Glomerular visceral epithelial cell (primary cell): ENCODE measurements around the gene FAM162A.

Experiments
- DNase-seq: peaks from one replicate; pipeline ENCODE4 v3.0.0-alpha.2; 2016; ENCODE audit errors: extremely low spot score

Gene FAM162A

DNA sequence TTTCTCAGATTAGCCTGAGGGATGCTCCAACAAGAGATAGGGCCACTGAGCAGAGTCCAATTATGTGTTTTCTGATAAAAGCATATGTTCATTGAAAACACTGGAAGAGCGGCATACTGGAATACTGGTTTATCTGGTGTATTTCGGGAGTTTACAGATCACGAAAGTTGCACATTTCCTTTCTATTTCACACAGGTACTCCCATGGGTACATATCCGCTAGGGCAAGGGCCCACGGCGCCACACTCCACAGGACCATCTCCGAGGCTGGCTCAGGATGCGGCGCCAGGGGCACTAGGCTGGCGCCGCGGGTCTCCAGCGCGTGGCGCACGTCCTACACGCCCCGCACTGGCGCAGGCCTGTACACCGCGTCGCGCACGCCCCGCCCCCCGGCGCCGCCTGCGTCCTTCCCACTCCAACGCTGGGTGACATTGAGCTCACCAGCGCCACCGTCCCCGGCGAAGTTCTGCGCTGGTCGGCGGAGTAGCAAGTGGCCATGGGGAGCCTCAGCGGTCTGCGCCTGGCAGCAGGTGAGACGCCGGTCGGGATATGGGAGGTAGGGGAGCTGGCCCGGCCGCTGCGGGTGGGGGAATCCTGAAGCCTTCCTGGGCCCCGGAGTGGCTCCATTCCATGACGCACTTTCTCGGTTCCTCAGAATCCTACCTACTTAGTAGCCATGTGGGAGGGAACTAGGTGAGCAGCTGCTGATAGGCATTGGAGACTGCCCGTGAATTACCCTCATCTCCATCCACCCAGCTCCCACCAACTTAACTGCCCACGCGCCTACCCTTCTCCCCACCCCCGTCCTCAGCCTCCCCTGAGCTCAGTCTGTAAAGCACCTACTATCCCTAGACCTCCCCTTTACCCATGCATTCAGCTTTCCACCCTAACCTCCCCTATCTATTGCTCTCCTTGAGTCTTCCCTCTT is at the start of gene FAM162A:
Gene FAM162A (plus strand): TSS at position 412 of the 927 bp plus-strand sequence. CDS start 84 bp downstream, at position 496.
- peak; percentile 90 for DNase-seq

DNA sequence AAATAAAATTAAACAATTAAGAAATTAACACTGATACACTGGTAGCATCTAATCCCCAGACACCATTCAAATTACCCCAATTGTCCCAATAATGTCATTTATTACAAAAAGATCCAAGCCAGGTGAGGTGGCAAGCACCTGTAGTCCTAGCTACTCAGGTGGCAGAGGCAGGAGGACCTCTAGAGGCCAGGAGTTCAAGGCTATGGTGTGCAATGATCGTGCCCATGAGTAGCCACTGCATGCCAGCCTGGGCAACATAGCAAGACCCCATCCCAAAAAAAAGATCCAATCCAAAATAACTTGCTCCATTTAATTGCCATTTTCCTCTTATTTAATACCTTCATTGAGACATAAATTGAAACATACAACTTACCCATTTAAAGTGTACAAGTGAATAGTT is 41.2 kb upstream of the FAM162A start:
- no peak for DNase-seq

- DNase-seq, result no peak
These were observed 40.3 kb upstream of the FAM162A start for GRCh38 chr3:122343654-122344053.

- no peak for DNase-seq
These were observed 34.8 kb upstream of the FAM162A start for GRCh38 chr3:122349171-122349570.

DNA sequence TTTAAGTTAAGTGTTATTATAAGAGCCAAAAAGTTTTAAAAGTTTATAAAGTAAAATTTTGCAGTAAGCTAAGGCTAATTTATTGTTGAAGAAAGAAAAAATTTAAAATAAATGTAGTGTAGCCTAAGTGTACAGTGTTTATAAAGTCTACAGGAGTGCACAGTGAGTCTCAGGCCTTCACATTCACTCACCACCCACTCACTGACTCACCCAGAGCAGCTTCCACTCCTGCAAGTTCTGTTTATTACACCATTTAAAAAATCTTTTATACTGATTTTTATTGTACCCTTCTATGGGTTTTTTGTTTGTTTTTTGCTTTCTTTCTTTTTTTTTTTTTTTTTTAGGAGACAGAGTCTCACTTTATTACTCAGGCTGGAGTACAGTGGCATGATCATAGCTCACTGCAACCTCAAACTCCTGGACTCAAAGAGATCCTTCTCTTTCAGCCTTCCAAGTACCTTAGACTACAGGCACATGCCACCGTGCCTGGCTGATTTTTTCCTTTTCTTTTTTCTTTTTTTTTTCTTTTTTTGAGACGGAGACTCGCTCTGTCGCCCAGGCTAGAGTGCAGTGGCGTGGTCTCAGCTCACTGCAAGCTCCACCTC is 33.1 kb upstream of the FAM162A start:
- no peak for DNase-seq

DNA sequence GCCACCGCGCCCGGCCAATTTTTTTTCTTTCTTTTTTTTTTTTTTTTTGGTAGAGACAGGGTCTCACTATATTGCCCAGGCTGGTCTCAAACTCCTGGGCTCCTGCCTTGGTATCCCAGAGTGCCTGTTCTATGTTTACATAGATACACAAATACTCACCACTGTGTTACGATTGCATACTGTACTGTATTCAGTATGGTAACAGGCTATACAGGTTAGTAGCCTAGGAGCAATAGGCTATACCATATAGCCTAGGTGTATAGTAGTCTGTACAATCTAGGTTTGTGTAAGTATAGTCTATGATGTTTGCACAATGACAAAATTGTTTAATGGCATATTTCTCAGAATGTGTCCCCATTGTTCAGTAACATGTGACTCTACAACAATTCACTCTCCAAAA is 32.4 kb upstream of the FAM162A start:
- no peak for DNase-seq

- no peak for DNase-seq
These were observed 30.8 kb upstream of the FAM162A start for GRCh38 chr3:122353215-122353614.

DNA sequence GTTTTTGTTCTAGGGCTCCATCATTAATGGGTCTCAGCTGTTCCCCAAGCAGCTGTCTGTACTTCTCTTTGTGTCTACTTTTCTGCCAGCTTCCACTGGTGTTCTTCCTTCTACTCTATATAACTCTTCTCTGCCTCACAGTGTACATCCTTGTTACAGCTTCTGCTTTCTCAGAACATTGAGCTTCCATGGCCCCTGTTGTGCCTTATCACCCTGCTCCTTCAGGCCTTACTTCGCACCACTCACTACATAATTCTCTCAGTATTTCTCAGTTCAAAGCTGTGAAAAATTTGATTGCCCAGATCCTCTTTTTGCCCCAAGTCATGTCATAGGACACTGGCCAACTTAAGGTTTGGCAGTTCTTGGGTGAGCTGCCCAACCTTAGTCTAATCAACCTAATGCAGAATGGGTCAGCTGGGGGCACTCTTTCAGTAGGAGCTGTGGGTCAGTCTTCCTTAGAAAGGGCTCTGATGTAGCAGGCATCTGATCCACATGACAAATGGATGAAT is 30.0 kb upstream of the FAM162A start:
- DNase-seq, result no peak

DNA sequence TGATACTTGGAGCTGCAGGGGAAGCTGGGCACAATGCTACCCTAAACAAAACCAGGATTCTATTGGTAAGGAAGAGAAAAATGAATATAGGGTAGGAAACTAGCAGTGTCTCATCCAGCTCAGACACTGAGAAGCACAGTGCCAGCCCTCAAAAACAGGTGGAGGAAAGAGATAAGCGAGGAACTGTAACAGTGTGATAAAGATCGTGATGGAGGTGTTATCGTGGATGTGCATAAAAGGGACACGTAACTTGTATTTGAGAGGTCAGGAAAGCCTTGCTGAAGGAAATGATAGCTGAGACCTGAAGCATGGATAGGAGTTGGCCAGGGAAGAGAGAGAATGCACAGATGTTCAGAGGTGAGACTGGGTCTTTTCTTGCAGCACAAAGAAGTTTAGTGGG is 28.4 kb upstream of the FAM162A start:
- no peak for DNase-seq

- peak; percentile 1 for DNase-seq
These were observed 27.6 kb upstream of the FAM162A start for GRCh38 chr3:122356402-122356801.

- DNase-seq, result no peak
These were observed 25.9 kb upstream of the FAM162A start for GRCh38 chr3:122357828-122358702.

GRCh38 chr3:122358703-122359032 is 25.3 kb upstream of the FAM162A start:
- no peak for DNase-seq

GRCh38 chr3:122362026-122362425 is 22.0 kb upstream of the FAM162A start:
- DNase-seq, result no peak

GRCh38 chr3:122364490-122364889 is 19.5 kb upstream of the FAM162A start:
- no peak for DNase-seq

- DNase-seq, result no peak
These were observed 18.9 kb upstream of the FAM162A start for GRCh38 chr3:122365073-122365472.

- peak; percentile 5 for DNase-seq
These were observed 18.2 kb upstream of the FAM162A start for GRCh38 chr3:122365582-122366378.

DNA sequence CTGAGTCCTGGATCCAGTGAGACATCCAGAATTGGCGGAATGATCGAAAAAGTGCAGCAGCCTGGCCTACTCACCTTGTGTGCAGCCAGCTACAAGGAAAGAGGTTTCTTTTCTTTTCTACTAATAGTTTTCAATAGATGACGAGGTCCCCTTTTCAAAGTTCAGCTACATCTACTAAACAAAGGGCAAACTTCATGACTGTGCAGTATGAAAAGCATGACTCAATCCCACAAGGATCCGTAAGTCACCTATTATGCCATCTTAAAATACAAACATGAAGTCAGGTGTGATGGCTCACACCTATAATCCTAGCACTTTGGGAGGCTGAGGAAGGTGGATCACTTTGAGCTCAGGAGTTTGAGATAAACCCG is 17.6 kb upstream of the FAM162A start:
- DNase-seq, result no peak

GRCh38 chr3:122374034-122374433 is 9.9 kb upstream of the FAM162A start:
- DNase-seq, result no peak

DNA sequence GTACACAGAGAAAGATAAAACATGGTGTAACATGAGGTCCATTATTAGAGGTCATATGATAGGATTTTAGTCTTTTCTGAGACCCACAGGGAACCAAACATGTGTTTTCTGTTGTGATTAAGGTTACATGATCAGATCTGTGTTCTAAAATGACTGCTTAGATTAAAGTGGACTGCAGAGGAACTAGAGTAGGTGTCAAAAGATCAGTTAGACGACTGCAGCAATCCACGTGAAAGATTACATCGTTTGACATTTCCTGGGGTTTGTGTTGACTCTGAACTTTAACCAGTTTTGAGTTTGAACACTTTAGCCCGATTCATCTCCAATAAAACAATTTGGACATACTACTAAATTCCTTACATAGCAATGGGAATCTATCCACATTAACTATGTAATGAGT is 6.0 kb upstream of the FAM162A start:
- DNase-seq, result no peak

DNA sequence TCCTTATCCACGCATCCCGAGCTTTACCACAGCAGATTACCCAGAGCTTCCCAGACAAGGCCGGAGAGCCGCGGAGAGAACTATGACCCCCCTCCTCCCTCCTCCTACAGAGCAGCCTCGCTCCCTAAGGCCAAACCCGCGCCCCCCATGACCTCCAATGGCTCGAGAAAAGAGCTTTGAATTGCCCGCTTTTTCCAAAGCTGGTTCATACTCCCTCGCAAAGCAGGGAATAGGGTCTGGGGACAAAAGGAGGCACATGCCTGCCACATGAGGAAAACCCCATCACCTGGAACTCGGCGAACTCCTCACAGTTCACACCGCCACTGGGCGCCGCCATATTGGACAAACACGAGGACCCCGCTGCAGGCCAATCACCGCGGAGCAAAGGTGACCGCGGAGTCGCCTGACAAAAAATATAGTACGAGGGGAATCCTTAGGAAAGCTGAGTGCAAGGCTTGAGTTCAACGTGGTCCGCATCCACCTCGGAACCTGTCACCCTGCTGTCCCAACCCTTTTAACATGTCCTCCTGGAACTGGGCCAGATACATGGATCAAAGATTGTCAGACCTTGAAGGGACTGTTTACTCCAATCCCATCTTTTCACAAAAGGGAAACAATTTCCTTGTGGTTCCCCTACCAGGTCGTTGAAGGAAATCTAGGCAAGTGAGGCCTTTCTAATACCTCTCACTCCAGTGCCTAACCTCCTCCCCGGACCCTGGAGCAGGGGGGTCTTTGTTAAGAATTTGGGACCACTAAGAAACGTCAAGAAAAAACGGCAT is 905 bp upstream of the FAM162A start, which contains the start of gene MIX23:
Gene MIX23 (minus strand): TSS at position 344 of the 779 bp plus-strand sequence. CDS start 7 bp downstream, at position 337.
- DNase-seq, result peak; percentile 83
